Measurements from ENCODE around the gene RIC3. TPM values are rescaled to one million over a fixed set of nuclear protein-coding genes. Genes with fewer than 3 reads are reported as not detected.

The RIC3 gene
- total RNA-seq, 1 experiment from 2014 or later: not detected

DNA sequence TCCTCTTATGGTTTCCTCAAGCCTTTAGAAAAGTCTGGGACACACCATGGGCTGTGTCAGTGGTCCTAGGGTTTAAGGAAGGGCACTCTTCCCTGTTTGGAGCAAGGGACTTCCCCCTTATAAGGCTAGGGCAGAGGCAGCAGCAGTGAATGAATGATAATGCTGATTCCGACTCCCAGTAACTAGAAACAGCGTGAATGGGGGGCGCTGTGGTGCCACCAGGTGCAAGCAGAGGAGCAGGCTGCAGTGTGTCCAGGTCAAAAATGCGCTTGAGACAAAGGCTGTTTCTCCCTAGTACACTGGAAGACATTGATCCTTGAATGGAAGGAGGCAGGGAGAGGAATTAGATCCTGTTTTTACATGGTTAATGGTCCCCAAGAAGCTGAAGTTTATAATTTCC, 11.6 kb upstream of the RIC3 start:
- H3K27me3 ChIP-seq (ENCODE audit: insufficient read depth, low read length): no peaks in the 10 kb centered on the region
- H3K4me3 ChIP-seq (replicated peaks in 1 of 2; ENCODE audit: low read depth in 1 of 2, low read length in 2 of 2): no peak overlapping the region
- H3K9me2 ChIP-seq (ENCODE audit: insufficient read depth): no peaks in the 10 kb centered on the region
- no peak for ATAC-seq
- CTCF ChIA-PET: no interaction called here
- TF ChIP-seq ZNF274 (IDR thresholded peaks at IDR 0.05; ENCODE audit: low read depth, low read length): no peak
- no peak for TF ChIP-seq FOSL1 (IDR thresholded peaks at IDR 0.05; ENCODE audit: low read depth)
- no peak for TF ChIP-seq ZBTB33 (IDR thresholded peaks at IDR 0.05; ENCODE audit: extremely low read depth, insufficient replicate concordance, low read length)
- no peak for TF ChIP-seq YY1 (IDR thresholded peaks at IDR 0.05; ENCODE audit: extremely low read depth, insufficient replicate concordance, low read depth, low read length)
- TF ChIP-seq ELF1 (IDR thresholded peaks at IDR 0.05; ENCODE audit: borderline replicate concordance, low read depth): no peak
- no peak for TF ChIP-seq MAX (IDR thresholded peaks at IDR 0.05)
- TF ChIP-seq SRF (IDR thresholded peaks at IDR 0.05; ENCODE audit: low read depth): no peak
- TF ChIP-seq EGR1 (IDR thresholded peaks at IDR 0.05; ENCODE audit: low read depth): no peak
- TF ChIP-seq TCF7L2 (IDR thresholded peaks at IDR 0.05; ENCODE audit: borderline replicate concordance, extremely low read depth, insufficient read depth, insufficient read length): no peak
- POLR2A ChIA-PET: no interaction called here
- RAD21 ChIA-PET (ENCODE audit: low non-redundant PET in 1 of 2, low total read pairs in 2 of 2, uncharacterized antibody in 2 of 2, unreplicated experiment in 2 of 2): no interaction called here
- no peak for DNase-seq (ENCODE audit: low read depth, low spot score)
- no peaks in the 10 kb centered on the region for H3K4me1 ChIP-seq (ENCODE audit: control insufficient read depth in 1 of 2, insufficient read depth in 2 of 2, low read length in 2 of 2)
- BruUV-seq (replicated peaks): no TSS peak
- H2AFZ ChIP-seq (ENCODE audit: low read depth, low read length, poor library complexity, severe bottlenecking): no peak overlapping the region
- H3K9ac ChIP-seq (ENCODE audit: low read length): no peak overlapping the region
- no peaks in the 10 kb centered on the region for H4K20me1 ChIP-seq (ENCODE audit: insufficient read depth)
- H3K4me2 ChIP-seq (ENCODE audit: low read length): no peak overlapping the region
- H3K36me3 ChIP-seq (ENCODE audit: control insufficient read depth in 1 of 2, insufficient read depth in 2 of 2, low read length in 2 of 2): no peaks in the 10 kb centered on the region
- H3K9me3 ChIP-seq (ENCODE audit: control insufficient read depth in 1 of 2, insufficient read depth in 1 of 2, low read depth in 1 of 2, low read length in 2 of 2): no peaks in the 10 kb centered on the region
- H3K27ac ChIP-seq (ENCODE audit: low read depth, low read length): no peak overlapping the region
- intact Hi-C loops (cut with micrococcal nuclease): no loop called here
- no peaks in the 10 kb centered on the region for H3K79me2 ChIP-seq (ENCODE audit: insufficient read depth, low read length)
